SK-N-SH (cell line): Measurements from ENCODE around the gene CDC27.
"Not testable (repeated sequence)": the region's sequence is repeated elsewhere in the genome, so short reads cannot be mapped to it uniquely, and the experiment has no call there.

Source experiments
- TF ChIP-seq, protein P1 (sequence below): fragments of 200-600 bp; sonication (generic); IDR thresholded peaks from 2 replicates; pipeline ENCODE4 v1.6.1; 2017; ENCODE audit warnings: antibody characterized with exemption, mild to moderate bottlenecking, moderate library complexity
- TF ChIP-seq, protein P2 (sequence below): IDR thresholded peaks from 2 replicates; pipeline ENCODE4; 2012

DNA sequence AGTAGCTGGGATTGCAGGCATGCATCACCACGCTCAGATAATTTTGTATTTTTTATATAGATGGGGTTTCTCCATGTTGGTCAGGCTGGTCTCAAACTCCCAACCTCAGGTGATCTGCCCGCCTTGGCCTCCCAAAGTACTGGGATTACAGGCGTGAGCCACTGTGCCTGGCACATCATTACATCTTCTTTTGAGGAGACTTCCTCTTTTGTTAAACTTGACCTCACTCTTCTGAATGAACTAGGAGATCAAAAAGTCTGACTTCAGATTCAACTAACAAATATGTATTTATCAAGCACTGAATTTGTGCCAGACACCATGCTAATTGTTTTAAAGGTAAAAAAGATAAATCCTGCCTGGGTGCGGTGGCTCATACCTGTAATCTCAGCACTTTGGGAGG lies 27.7 kb upstream of the CDC27 start:
- TF ChIP-seq, protein P1, sequence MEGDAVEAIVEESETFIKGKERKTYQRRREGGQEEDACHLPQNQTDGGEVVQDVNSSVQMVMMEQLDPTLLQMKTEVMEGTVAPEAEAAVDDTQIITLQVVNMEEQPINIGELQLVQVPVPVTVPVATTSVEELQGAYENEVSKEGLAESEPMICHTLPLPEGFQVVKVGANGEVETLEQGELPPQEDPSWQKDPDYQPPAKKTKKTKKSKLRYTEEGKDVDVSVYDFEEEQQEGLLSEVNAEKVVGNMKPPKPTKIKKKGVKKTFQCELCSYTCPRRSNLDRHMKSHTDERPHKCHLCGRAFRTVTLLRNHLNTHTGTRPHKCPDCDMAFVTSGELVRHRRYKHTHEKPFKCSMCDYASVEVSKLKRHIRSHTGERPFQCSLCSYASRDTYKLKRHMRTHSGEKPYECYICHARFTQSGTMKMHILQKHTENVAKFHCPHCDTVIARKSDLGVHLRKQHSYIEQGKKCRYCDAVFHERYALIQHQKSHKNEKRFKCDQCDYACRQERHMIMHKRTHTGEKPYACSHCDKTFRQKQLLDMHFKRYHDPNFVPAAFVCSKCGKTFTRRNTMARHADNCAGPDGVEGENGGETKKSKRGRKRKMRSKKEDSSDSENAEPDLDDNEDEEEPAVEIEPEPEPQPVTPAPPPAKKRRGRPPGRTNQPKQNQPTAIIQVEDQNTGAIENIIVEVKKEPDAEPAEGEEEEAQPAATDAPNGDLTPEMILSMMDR: not testable (repeated sequence)
- TF ChIP-seq, protein P2, sequence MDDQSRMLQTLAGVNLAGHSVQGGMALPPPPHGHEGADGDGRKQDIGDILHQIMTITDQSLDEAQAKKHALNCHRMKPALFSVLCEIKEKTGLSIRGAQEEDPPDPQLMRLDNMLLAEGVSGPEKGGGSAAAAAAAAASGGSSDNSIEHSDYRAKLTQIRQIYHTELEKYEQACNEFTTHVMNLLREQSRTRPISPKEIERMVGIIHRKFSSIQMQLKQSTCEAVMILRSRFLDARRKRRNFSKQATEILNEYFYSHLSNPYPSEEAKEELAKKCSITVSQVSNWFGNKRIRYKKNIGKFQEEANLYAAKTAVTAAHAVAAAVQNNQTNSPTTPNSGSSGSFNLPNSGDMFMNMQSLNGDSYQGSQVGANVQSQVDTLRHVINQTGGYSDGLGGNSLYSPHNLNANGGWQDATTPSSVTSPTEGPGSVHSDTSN: not testable (repeated sequence)
